GM12865 (cell line): ENCODE data around the gene ZNF142.

Source experiments
- DNase-seq: peaks from one replicate; pipeline ENCODE4 v3.0.0; 2010; ENCODE audit warnings: low read depth
- H3K4me3 ChIP-seq: 2 replicates; pipeline ENCODE4 v1.5.1; 2011; ENCODE audit warnings: mild to moderate bottlenecking, low read depth, low read length, control low read depth
- CTCF ChIP-seq: IDR thresholded peaks from 2 replicates; pipeline ENCODE4 v1.5.1; 2011; ENCODE audit warnings: low read length, control low read depth, low read depth, inconsistent platforms; ENCODE audit not compliant: insufficient read depth; ENCODE audit errors: missing control alignments

Gene ZNF142

GRCh38 chr2:218642121-218642656 lies 17.2 kb downstream of the ZNF142 start:
- no peak overlapping the region for H3K4me3 ChIP-seq

GRCh38 chr2:218638372-218638771 lies 21.1 kb downstream of the ZNF142 start:
- DNase-seq = no peak
- TF ChIP-seq CTCF = no peak
- H3K4me3 ChIP-seq = no peak overlapping the region

More at GRCh38 chr2:218642121-218642656, 17.2 kb downstream of the ZNF142 start:
- DNase-seq = no peak
- TF ChIP-seq CTCF = no peak

GRCh38 chr2:218635719-218636118 lies 23.7 kb downstream of the ZNF142 start:
- DNase-seq = no peak
- TF ChIP-seq CTCF = no peak
- no peak overlapping the region for H3K4me3 ChIP-seq

GRCh38 chr2:218631837-218632236 lies 27.6 kb downstream of the ZNF142 start:
- no peak for DNase-seq
- no peak overlapping the region for H3K4me3 ChIP-seq

GRCh38 chr2:218627939-218628338 lies 31.5 kb downstream of the ZNF142 start:
- no peak for TF ChIP-seq CTCF
- H3K4me3 ChIP-seq = no peak overlapping the region
- no peak for DNase-seq

More at GRCh38 chr2:218631837-218632236, 27.6 kb downstream of the ZNF142 start:
- TF ChIP-seq CTCF = no peak

- DNase-seq = no peak
- no peak for TF ChIP-seq CTCF
- H3K4me3 ChIP-seq = no peak overlapping the region
Observed at GRCh38 chr2:218626369-218626768, 33.1 kb downstream of the ZNF142 start.

GRCh38 chr2:218623366-218623705 lies 36.1 kb downstream of the ZNF142 start:
- no peak overlapping the region for H3K4me3 ChIP-seq
- no peak for DNase-seq
- no peak for TF ChIP-seq CTCF
